AG04450 (cell line): ENCODE measurements around the gene LMBRD1. TPM values are rescaled to one million over a fixed set of nuclear protein-coding genes. Genes with fewer than 3 reads are reported as not detected.

Experiments used
- CTCF ChIA-PET: fragments of 300-600, 350-600 bp; formaldehyde crosslinking; extraction: SDS; loops from one replicate; lab custom pipeline; 2022; ENCODE audit warnings: antibody characterized with exemption, inconsistent platforms; lab: Charles Lee
- POLR2A ChIA-PET: fragments of 350-600 bp; formaldehyde crosslinking; extraction: SDS; loops from one replicate; lab custom pipeline; 2021; ENCODE audit warnings: antibody characterized with exemption, inconsistent platforms; lab: Yijun Ruan, JAX
- DNase-seq: peaks from one replicate; pipeline ENCODE4 v3.0.0-alpha.2; 2011; ENCODE audit warnings: low read depth, low spot score
- H3K27ac ChIP-seq: one replicate; pipeline ENCODE4 v1.5.1; 2012; ENCODE audit warnings: low read depth, low read length, control low read depth
- H3K27me3 ChIP-seq: one replicate; pipeline ENCODE4 v1.6.0; 2012; ENCODE audit warnings: low read length; ENCODE audit not compliant: control insufficient read depth, insufficient read depth
- H3K4me3 ChIP-seq: 2 replicates; pipeline ENCODE4 v1.5.1; 2011; ENCODE audit warnings: mild to moderate bottlenecking, low read depth, low read length, control low read depth
- H3K9me3 ChIP-seq: 2 replicates; pipeline ENCODE4 v1.5.1; 2012; ENCODE audit warnings: low read length; ENCODE audit not compliant: control insufficient read depth, insufficient read depth
- polyA plus RNA-seq: library from polyadenylated mRNA; depleted of rRNA; stranded (reverse); fragments of >200 nt; gene quantifications from 2 replicates; pipeline ENCODE4 v1.2.3, GENCODE V29; 2011
- TF ChIP-seq, protein P1 (sequence below): IDR thresholded peaks from 2 replicates; pipeline ENCODE4 v1.5.1; 2011; ENCODE audit warnings: low read depth, low read length, control low read depth, inconsistent platforms

The LMBRD1 gene
- polyA plus RNA-seq, 1 experiment, result 27.3 TPM

GRCh38 chr6:69816569-69816968 is 19.8 kb upstream of the LMBRD1 start:
- no peak for DNase-seq
- Histone ChIP-seq H3K27me3 (no peaks in the 10 kb centered on the region), H3K27ac (no peak overlapping the region), H3K9me3 (no peaks in the 10 kb centered on the region), H3K4me3 (no peak overlapping the region)
- TF ChIP-seq, protein P1, sequence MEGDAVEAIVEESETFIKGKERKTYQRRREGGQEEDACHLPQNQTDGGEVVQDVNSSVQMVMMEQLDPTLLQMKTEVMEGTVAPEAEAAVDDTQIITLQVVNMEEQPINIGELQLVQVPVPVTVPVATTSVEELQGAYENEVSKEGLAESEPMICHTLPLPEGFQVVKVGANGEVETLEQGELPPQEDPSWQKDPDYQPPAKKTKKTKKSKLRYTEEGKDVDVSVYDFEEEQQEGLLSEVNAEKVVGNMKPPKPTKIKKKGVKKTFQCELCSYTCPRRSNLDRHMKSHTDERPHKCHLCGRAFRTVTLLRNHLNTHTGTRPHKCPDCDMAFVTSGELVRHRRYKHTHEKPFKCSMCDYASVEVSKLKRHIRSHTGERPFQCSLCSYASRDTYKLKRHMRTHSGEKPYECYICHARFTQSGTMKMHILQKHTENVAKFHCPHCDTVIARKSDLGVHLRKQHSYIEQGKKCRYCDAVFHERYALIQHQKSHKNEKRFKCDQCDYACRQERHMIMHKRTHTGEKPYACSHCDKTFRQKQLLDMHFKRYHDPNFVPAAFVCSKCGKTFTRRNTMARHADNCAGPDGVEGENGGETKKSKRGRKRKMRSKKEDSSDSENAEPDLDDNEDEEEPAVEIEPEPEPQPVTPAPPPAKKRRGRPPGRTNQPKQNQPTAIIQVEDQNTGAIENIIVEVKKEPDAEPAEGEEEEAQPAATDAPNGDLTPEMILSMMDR, result no peak
- CTCF ChIA-PET, result no interaction called here
- POLR2A ChIA-PET, result no interaction called here

DNA sequence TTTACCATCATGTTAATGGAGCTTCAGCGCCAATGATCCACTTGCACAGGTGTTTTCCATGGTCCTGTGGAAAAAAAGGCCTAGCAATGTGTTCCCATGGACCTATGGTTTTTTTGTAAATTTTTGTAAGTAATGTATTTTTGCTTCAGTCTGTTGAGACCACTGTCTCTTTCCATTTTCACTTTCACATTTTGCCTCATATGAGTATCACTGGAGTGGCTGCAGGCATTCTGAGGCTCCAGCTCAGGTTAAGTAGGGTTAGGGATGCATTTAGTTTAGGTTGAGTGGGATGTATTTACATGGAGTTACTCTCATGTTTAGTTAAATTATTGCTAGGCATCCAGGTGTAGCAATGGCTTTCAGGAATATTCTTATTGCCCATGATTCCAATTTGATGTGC is 19.2 kb upstream of the LMBRD1 start:
- DNase-seq, result no peak
- H3K27ac ChIP-seq, result no peak overlapping the region
- no peaks in the 10 kb centered on the region for H3K9me3 ChIP-seq
- TF ChIP-seq, protein P1, result no peak
- ChIA-PET POLR2A (interaction anchor here (0.6 kb wide), 1 partner anchor 20 kb away, joined by 3 read pairs; no protein-coding TSS in a partner anchor), CTCF (interaction anchor here (1.7 kb wide), 1 partner anchor 19 kb away, joined by 7 read pairs; the partner anchor contains the start of gene LMBRD1)
- H3K4me3 ChIP-seq, result no peak overlapping the region
- no peaks in the 10 kb centered on the region for H3K27me3 ChIP-seq

DNA sequence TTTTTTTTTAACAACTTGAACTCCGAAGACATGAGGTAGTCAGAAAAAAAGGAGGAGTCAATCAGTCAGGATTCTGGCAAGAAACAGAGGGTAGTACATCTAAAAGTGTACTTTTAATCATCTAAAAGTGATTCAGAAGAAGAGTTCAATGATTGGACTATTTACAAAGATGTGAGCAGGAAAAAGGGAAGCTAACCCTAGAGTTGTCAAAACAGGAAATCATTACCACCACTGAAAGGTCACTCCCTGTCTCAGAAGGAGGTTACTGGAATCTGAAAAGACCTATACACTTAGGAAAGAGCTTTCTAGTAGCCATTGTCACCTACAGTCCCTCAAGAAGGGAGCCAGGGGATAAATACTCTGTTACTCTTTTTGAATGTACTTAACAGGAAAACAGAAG is 16.7 kb upstream of the LMBRD1 start:
- TF ChIP-seq, protein P1, result no peak
- DNase-seq, result no peak
- POLR2A ChIA-PET, result no interaction called here
- Histone ChIP-seq H3K4me3 (no peak overlapping the region), H3K27me3 (no peaks in the 10 kb centered on the region), H3K9me3 (no peaks in the 10 kb centered on the region), H3K27ac (no peak overlapping the region)
- CTCF ChIA-PET, result interaction anchor here (0.9 to 1.5 kb wide), 2 partner anchors 16 to 17 kb away, joined by 3 to 5 read pairs; no protein-coding TSS in a partner anchor

DNA sequence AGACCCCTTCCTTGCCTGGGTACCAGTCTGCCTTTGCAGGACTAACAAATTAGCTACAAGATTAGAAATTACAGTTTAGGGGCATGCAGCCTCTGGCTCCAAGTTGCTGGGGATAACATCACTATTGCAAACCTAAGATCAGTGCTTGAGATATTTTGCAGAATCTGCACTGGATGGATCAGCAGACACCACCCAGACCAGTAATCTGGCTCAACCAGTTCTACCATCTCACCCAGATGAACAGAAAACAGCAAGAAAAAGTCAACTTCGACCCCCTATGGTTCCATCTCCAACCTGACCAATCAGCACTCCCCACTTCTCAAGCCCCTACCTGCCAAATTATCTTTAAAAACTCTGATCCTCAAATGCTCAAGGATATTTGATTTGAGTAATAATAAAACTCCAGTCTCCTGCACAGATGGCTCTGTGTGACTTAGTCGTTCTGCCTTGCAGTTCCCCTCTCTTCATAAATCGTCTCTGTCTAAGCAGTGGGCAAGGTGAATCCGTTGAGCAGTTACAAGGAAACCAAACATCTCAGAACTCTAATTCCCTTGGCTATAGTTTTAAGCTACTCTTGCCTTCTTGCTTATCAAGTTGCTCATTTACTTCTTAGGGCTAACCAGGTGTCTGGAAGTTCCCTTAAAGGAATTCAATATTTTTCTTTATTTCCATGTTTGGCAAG is 16.1 kb upstream of the LMBRD1 start:
- Histone ChIP-seq H3K4me3 (no peak overlapping the region), H3K27me3 (no peaks in the 10 kb centered on the region), H3K27ac (no peak overlapping the region), H3K9me3 (no peaks in the 10 kb centered on the region)
- ChIA-PET CTCF (interaction anchor here (0.9 to 1.5 kb wide), 2 partner anchors 16 to 17 kb away, joined by 3 to 5 read pairs; no protein-coding TSS in a partner anchor), POLR2A (no interaction called here)
- TF ChIP-seq, protein P1, result no peak
- DNase-seq, result no peak

DNA sequence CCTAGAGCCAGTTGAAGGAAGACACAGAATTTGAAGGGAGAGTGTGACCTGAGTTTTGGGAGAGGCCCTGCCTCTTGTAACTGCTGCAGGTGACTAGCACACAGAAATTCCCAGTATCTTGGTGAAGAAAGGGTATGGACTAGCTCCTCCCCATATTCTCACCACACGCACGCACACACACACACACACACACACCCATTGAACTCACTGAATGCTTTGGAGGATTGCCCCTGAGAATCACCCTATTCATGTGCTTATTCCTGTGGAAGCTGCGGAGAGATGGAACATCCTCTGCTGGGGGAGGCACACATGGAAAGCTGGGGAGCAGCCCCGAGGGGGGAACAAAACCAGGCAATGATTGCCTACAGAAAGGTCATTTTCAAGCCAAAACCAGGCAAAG is 6.2 kb upstream of the LMBRD1 start:
- POLR2A ChIA-PET, result no interaction called here
- CTCF ChIA-PET, result interaction anchor here (0.7 kb wide), 1 partner anchor 19 kb away, joined by 3 read pairs; no protein-coding TSS in a partner anchor
- Histone ChIP-seq H3K27me3 (peaks cover 2% of the 10 kb centered on the region), H3K4me3 (no peak overlapping the region), H3K27ac (no peak overlapping the region), H3K9me3 (no peaks in the 10 kb centered on the region)
- TF ChIP-seq, protein P1, result no peak
- no peak for DNase-seq
